MV-4-11 (cell line): ENCODE measurements around the gene EDIL3.
A peak's percentile ranks its signal among the peaks of the same experiment; 100 is the strongest.

Experiments used
- DNase-seq: peaks from one replicate; lab custom pipeline; 2025; lab: John Stamatoyannopoulos, UW

EDIL3 gene

DNA sequence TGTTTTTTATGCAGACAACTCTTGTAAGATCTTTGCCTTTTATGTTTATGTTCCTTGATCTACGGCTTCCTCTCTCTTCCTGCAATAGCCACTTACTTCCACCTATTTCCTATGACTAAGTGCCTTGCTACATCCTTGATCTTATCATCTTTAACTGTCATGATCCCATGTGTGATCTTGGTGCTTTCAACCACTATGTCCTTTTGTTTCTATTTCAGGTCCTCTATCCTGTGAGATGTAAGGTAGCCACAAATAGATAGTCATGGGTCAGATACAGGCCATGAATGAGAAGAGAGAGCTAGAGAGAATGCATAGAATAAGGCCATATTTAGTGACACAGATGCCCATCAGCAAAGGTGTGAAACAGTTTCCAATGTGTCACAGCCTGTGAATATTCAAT lies 420.4 kb downstream of the EDIL3 start:
- DNase-seq: peak; percentile 5

DNA sequence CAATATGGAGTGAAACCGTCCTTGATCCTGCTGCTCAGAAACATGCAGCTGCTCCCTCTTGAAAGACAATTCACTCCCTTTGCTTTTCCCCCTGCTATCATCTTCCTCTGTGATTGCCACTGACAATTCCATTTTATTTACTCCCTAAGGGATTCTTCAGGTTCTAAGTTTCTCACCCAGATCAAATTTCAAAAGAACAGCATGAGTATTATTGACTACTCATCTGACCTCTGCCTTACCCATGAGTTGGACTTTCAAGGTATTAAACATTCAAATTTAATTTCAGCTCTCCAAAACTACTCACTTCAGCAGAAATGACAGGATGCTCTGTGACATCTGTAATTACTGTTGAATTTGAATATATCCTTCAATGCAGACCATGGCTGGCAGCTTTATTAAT lies 427.5 kb downstream of the EDIL3 start:
- no peak for DNase-seq

DNA sequence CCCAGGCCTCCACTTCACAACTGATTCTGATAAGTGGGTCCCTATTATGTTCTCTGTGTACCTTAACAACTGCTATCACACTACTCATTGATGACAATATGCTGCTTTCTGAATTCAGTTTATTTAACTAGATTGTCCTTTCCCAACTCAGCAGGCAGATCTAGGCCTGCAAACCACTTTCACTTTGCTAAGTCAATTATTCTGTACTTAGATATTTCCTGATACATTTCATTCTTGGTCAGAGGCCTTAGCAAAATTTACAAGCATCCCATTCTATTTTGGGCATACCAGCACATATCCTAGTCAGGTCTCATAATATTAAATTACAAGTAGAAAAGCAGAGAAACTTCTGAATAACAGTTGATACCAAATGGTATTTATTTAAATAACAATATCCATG lies 428.3 kb downstream of the EDIL3 start:
- no peak for DNase-seq

DNA sequence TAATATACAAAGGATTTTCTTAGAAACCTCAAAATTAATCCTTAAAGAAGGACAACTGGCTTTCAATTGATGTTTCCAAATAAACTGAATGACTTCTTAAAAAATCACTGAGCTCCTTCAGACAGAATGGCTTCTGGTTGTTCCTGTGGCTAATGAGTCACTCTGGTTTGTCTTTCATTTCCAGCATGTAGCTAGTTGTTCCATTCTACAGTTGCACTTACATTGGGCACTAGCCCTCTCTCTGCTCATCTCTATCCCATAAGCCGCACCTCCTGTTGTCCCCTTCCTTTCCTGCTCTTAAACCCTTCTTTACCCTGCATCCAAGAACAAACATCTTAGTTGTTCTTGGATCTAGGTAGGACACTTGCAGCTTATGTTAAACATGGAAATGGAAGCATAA lies 428.8 kb downstream of the EDIL3 start:
- DNase-seq: peak; percentile 16

DNA sequence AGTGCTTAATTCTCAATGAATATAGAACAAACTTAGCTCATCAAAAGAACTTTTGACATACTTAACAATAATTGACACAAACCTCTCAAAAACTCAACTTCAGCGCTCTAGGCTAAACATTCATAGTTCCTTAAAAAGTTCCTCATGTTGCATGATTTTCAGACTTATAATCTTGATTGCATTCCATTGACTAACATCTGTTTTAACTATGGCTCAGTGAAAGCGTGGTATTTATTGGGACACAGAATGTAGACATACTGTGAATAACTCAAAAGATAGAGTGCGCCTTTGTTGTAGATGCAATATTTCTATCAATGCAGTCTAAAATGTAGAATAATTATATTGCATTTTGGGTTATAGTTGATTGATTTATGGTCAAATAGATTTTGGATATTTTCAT lies 436.9 kb downstream of the EDIL3 start:
- DNase-seq: no peak

DNA sequence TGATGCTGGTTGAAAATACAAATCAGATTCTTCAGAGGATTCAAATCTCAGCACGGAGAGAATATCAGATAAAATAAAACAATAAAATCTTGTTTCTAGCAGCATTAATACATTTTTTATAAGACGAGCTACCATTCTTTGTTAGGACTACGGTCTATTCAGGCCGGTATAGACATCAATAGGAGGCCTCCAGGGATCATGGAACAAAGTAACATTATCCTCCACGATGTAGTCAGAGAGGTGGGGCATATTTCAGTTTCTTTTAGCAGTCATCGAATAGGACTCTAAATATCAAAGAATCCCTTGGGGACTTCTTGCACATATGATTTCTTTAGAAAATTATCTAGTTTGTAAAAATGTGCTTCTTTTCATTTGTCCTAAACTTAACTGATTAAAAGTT lies 438.2 kb downstream of the EDIL3 start:
- DNase-seq: no peak

DNA sequence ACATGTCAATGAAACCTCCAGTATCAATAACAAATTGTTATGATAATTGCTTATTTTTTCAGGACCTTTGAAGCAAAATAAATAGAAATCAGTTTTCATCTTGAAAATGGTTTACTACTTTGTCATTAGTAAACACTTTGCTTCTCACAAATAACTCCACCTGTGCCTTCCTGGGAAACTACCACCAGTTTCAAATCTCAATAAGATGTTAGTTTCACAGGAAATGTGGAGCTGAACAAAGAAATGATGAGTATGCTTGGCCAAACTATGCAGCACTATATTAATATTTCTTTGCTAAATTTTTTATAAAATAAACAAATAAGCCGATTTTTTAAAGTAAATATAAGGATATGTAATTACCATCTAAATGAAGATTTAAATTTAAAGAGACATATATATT lies 442.5 kb downstream of the EDIL3 start:
- DNase-seq: no peak

DNA sequence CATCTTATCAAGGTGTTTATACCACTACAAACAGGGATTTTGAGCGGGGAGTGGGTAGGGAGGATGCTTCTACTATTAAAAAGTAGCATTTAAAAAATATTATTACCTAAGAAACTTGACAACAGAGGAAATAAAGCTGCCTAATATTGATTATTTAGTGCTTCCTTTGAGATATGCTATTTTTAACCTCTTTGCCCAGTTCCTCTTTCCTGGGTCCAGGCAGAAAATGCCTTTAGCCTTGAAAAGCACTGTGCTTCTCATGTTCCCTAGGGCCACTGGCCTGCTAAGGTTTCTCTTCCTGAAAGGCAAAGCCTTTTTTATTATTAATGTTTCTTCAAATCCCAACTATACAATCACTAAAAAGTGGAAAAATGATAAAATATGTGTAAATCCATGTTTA lies 446.8 kb downstream of the EDIL3 start:
- DNase-seq: peak; percentile 30

DNA sequence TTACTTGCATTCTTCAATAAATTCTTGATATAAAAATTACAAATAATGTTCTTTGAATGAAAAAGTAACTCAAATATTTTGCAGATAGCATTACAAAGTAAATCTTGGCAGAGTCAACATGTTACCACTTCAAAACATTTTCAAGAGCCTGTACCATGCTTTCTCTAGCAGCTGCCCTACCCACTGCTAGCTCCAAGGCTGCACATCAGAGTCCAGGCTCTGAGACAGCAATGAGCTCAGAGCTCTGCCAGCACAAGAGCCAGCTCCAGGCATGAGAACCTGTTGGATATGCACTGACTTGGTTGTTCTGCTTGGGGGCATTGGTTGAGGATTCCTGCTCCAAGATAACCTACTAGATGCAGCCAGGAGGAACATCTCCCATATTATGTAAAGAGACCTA lies 452.7 kb downstream of the EDIL3 start:
- no peak for DNase-seq

DNA sequence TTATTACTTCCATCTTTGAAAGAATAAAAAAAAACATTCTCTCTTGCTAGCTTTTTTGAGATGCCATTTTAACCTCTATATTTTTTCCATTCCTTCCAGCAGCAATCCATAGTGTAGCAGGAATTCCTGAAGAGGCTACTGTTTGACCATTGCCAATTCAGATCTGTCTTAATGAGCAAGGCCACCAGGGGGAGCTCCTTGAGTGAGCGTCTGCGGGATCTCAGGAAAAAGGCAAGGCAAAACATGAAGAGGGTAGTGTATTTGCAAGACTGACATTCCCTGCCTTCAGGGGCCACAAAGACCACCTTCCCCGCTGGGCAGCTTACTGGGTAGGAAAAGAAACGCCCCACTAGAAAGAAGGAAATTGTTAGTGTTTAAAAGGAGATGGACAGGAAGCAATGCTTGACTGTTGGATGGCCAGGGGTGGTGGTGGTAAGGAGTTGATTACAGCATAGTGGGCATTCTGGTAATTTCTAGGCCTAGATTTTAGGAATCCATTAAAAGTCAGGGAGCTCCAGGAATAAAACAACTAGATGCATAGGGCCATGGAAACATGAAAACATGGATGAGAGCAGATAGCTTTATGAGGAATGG lies 457.4 kb downstream of the EDIL3 start:
- DNase-seq: no peak

DNA sequence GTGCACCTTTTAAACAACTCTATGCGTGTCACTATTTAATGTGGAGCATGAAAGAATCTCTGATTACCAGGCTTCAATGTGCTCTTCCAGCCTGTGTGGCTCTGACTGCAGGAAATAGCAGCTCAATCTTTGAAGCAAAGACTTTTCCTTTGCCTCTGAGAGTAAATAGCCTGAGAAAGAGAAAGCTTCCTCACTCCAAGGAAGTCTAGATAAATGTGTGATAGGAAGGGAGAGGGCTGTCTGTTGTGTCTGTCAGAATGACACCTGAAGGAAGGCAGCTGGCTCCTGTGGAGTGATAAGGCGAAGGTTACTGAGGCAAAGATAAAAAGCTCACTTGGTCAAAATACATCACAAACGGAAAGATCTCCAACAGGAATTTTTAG lies 458.7 kb downstream of the EDIL3 start:
- no peak for DNase-seq

DNA sequence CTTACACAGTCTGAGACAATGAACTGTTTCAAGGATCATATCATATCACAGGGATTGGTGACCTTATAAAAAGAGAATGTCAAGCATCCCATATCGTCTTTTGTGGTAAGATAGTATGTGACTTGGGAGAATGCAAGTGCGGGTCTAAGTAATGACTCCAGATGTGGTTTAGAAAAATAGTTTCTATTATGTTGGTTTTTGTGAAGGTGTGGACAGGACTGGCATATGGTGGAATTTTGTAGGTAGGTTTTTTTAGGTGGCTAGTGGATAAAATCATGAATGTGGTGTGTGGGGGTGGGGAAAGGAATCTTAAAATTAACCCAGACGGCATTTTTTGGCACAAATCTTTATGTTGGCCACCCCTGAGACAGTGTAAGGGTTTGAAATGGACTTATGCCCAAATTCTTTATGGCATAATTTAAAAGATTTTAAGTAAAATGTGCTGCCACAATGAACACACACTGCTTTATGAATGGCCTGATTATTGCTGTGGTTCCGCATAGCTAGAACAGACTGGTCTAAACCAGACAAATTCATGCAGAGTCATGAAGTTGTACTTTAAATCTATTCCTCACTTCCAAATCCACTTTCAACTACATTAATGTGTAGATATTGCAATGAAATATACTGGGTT lies 459.2 kb downstream of the EDIL3 start:
- DNase-seq: no peak

DNA sequence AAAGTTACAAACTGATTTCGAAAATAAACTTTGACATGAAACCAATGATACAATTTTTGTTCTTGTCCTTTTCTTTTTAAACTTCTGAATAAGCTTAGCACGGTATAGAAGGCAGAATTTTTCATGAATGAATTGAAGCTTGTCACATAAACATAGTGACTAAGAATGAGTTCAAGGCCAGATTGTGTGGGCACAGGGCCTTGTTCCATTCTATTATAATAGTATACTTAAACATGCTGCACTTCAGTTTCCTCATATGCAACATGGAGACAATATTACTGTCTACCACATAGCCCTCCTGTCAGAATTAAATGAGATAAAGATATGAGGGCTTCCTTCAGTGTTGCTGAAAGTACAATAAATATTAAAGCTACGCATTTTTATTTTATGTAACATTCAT lies 459.8 kb downstream of the EDIL3 start:
- no peak for DNase-seq

DNA sequence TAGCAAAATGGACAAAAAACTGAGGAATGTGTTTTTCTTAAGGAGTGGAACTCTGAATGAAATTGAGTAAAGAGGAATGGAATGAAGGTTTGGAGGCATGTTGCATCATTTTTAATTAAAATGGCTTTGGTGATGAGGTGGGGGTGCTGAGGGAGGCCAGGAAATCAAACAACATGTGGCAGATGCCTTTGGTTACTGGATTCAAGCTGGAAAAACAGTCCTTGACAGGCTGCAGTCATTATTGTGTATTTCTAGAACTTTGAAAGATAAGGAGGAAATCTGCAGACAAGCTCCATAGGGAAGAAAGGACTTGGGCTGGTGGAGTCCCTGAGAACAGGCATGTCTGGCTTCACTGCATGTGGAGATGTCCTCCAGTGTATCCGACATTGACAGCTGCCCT lies 460.5 kb downstream of the EDIL3 start:
- no peak for DNase-seq

DNA sequence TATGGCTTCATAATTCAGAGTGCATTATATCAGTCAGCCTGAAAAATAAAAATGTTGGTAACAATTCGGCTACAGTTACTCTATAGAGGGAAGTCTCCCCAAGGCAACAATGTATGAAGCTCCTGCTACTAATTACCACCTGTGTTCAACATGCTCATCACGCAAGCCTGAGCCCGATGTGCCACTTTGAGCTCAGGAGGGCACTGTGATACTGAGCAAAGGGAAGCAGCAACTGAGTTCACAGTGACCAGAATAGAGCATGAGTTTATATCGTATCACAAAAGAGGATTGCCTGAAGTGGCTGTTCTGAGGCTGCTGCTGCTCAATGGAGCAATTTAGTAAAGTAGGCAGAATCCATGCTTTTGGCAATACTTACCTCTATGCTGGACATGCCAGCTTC lies 462.0 kb downstream of the EDIL3 start:
- no peak for DNase-seq

DNA sequence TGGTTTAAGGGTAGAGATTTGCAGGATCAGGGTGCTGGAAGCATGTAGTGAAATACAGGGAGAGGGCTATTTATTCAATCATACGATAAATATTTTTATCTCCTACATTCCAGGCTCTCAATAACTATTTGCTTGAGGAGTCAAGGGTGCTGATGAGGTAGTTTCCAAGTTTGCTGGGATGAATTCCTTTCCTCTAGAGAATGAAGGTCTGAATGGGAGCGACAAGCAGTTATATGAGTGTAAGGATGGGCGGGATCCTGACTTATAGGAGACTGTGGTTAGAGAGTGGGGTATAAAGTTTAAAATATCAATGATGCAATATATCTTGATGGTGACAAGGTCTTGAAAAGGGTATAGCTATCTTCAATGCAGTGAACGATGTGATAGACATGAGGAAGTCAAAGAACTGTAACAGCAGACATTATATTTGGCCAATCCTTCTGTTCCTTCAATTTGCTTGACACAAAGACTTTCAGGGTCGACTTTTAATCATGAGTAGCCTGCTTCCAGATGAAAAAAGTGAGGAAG lies 462.9 kb downstream of the EDIL3 start:
- peak; percentile 16 for DNase-seq

DNA sequence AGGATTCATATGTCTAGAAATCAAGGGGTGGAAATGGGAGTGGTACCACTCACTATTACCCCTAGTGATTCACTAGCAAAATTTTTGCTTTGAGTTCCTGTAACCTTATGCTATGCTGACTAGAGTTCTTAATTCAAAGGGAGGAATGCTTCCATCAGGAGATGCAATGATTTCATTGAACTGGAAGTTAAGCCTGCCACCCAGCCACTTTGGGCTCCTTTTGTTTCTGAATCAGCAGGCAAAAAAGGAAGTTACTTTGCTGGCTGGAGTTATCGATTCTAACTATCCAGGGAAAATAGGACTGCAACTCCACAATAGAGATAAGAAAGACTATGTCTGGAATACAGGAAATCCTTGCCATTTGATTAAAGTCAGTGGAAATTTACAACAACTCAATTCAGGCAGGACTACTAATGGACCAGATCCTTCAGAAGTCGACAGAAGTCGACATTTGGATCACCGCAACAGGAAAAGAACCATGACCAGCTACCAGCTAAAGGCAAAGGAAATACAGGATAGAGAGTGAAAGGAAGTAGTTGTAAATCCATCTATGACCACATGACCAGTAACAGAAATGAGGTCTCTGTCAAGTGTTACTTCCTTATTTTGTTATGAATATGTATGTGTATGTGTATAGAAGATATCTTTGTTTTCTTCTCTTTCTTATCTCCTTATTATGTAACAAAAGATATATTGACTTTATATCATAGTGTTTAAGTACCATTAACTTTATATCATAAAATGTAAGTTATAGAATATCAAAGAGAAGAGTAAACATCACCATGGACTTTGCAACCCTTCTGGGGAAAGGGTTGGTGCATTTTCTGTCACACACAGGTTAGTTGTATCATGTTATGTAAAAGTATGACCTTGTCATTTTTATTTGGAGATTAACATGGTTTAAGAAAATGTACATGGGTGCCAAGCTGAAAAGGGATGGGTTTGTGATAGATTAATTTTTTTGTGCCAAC lies 465.3 kb downstream of the EDIL3 start:
- DNase-seq: peak; percentile 87

DNA sequence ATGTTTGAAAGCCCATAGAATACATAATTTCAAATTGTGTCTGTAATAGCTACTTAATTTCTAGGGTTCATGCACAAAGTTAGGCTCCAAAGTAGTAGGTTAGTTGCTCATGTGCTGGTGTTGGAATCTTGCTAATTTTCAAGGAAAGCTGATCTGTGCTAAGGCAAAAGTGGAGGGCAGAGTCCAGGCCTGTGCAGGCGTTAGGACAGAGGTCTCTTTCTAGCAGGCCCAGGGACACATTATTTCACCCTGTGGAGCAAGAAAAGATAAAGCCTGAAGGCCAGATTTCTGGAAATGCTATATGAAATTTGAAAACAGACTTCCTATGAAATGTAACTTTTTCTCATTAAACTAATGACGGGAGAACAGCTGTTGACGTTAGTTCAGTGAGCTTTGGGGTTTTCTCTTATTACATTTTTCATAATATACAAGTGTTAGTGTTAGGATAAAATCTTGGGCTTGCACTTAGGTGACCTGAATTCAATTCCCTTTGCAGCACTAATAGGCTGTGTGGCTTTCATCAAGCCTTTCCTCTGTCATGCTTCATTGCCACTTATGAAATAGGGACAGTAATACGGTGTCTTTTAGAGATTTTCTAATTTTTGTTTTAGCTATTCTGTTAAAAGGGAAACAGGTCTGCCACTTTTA lies 467.3 kb downstream of the EDIL3 start:
- no peak for DNase-seq

DNA sequence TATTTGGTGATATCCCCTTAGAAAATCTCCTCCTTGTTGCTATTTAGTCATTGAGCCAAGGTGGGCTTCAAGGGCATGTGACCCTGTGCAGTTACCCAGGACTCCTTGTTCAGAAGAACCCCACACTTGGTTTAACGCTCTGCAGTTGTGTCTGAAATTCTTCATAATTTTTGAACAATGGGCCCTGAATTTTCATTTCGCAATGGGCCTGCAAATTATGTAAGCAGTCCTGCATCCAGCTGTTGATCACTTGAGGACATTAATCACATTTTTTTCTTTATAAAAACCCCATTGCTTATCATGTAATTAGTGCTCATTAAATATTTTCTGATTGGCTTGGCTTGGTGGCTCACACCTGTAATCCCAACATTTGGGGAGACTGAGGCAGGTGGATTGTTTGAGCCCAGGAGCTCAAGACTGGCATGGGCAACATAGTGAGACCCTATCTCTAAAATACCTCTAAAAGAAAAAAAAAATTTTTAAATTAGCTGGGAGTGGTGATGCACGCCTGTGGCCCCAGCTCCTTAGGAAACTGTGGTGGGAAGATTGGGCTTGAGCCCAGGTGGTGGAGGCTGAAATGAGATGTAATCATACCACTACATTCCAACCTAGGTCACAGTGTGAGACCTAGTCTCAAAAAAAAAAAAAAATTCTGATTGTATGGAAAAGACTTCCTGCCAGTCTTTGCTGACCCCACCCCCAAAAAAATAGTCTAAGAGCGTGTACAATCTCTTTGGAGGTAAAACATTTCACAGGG lies 469.8 kb downstream of the EDIL3 start:
- DNase-seq: peak; percentile 8

DNA sequence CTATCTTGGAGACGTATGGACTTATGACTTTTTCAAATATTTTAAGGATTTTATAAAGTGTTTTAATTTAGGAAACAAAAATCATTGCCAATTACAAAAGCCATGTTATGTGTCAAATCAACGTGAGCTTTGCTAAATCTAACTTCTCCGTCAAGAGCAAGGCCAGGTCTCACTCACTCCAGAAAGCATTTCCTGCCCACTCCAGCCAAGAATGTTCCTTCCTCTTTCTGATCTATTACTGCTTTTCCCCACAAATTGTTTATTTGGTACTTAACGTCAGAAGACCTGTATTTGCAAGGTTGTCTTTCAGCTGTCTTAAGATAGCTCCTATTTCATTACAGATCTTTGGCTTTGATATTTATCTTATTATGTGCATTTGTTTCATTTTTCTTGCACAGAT lies 470.5 kb downstream of the EDIL3 start:
- peak; percentile 54 for DNase-seq

DNA sequence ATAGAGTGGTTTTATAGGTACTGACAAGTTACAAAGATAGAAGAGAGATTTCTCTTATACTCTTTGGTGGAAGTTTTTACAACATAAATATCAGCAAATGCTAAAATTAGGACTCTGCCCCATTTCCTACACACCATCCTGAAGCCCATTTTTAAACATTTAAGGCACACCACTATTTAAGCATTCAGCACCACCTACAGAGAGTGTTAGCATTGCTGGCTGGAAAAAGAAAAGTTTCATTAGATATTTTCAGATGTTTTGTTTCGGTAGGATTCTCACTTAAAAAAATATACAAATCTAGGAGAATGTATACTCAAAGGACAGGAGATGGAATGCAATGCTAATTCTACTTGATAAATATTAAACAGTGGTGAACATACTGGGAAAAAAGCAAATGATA lies 471.1 kb downstream of the EDIL3 start:
- DNase-seq: no peak
